Uterine smooth muscle cell (primary cell): ENCODE measurements around the gene TRIM8. TPM values are rescaled to one million over a fixed set of nuclear protein-coding genes. Genes with fewer than 3 reads are reported as not detected.

ENCODE experiments used
- total RNA-seq: library from RNA; depleted of rRNA; stranded (reverse); fragments of >200 nt; gene quantifications from 2 replicates; pipeline ENCODE4 v1.2.3, GENCODE V29; 2014

The TRIM8 gene
- 64.5 and 68.6 TPM in 2 replicates for total RNA-seq

GRCh38 chr10:102644066-102644645 is at the start of gene TRIM8:
Gene TRIM8, plus strand, starts transcription at chr10:102644479. Its CDS starts 139 bp downstream, at chr10:102644618.

Other genes starting within 250 kb of the TRIM8 start
- 12.8 and 15.0 TPM in 2 replicates for gene NFKB2, start 248.8 kb upstream of the TRIM8 start, total RNA-seq
- gene PSD, start 225.7 kb upstream of the TRIM8 start, total RNA-seq = 3.9 and 8.0 TPM in 2 replicates
- 6.5 and 9.0 TPM in 2 replicates for gene FBXL15, start 223.6 kb upstream of the TRIM8 start, total RNA-seq
- gene CUEDC2, start 211.9 kb upstream of the TRIM8 start, total RNA-seq = 39.0 and 63.5 TPM in 2 replicates
- gene C10orf95, start 192.9 kb upstream of the TRIM8 start, total RNA-seq = 0.12 TPM in 1 of 2 replicates, not detected in the other
- gene ACTR1A, start 141.8 kb upstream of the TRIM8 start, total RNA-seq = 95.5 and 131 TPM in 2 replicates
- 2.2 and 2.4 TPM in 2 replicates for gene SUFU, start 140.5 kb upstream of the TRIM8 start, total RNA-seq
- gene ARL3, start 69.9 kb downstream of the TRIM8 start, total RNA-seq = 7.2 and 8.4 TPM in 2 replicates
- gene SFXN2, start 70.2 kb downstream of the TRIM8 start, total RNA-seq = 5.0 and 7.0 TPM in 2 replicates
- gene WBP1L, start 99.5 kb downstream of the TRIM8 start, total RNA-seq = 39.2 and 51.7 TPM in 2 replicates
- gene CYP17A1, start 192.9 kb downstream of the TRIM8 start, total RNA-seq = not detected in 2 replicates
- gene BORCS7, start 209.8 kb downstream of the TRIM8 start, total RNA-seq = 12.9 and 15.6 TPM in 2 replicates
- 11.0 and 13.7 TPM in 2 replicates for gene AS3MT, start 225.0 kb downstream of the TRIM8 start, total RNA-seq